ENCODE data around the gene ST6GALNAC1.

The ST6GALNAC1 gene

GRCh38 chr17:76657505-76658241 is 14.1 kb upstream of the ST6GALNAC1 start:
- no peak for TF ChIP-seq CTCF (IDR thresholded peaks at IDR 0.05; ENCODE audit: insufficient read depth, missing control alignments)
- no peak for FAIRE-seq
- DNase-seq (ENCODE audit: insufficient read length, low spot score): no peak

GRCh38 chr17:76654408-76654807 is 10.9 kb upstream of the ST6GALNAC1 start:
- FAIRE-seq (no peak), DNase-seq (ENCODE audit: insufficient read length, low spot score) (no peak)
- TF ChIP-seq CTCF (IDR thresholded peaks at IDR 0.05; ENCODE audit: insufficient read depth, missing control alignments): no peak

- TF ChIP-seq CTCF (IDR thresholded peaks at IDR 0.05; ENCODE audit: insufficient read depth, missing control alignments): no peak
- DNase-seq (ENCODE audit: insufficient read length, low spot score): no peak
- FAIRE-seq: no peak
These were observed 6.9 kb upstream of the ST6GALNAC1 start for GRCh38 chr17:76650504-76650903.

GRCh38 chr17:76646712-76647111 is 3.2 kb upstream of the ST6GALNAC1 start:
- TF ChIP-seq CTCF (IDR thresholded peaks at IDR 0.05; ENCODE audit: insufficient read depth, missing control alignments): no peak

GRCh38 chr17:76645481-76645880 is 1.9 kb upstream of the ST6GALNAC1 start:
- TF ChIP-seq CTCF (IDR thresholded peaks at IDR 0.05; ENCODE audit: insufficient read depth, missing control alignments): no peak
- DNase-seq (ENCODE audit: insufficient read length, low spot score) (no peak), FAIRE-seq (no peak)

More at GRCh38 chr17:76646712-76647111, 3.2 kb upstream of the ST6GALNAC1 start:
- FAIRE-seq (no peak), DNase-seq (ENCODE audit: insufficient read length, low spot score) (no peak)

GRCh38 chr17:76644995-76645394 is 1.4 kb upstream of the ST6GALNAC1 start:
- FAIRE-seq: no peak
- no peak for DNase-seq (ENCODE audit: insufficient read length, low spot score)
- no peak for TF ChIP-seq CTCF (IDR thresholded peaks at IDR 0.05; ENCODE audit: insufficient read depth, missing control alignments)

- DNase-seq (ENCODE audit: insufficient read length, low spot score) (no peak), FAIRE-seq (no peak)
- no peak for TF ChIP-seq CTCF (IDR thresholded peaks at IDR 0.05; ENCODE audit: insufficient read depth, missing control alignments)
These were observed 563 bp downstream of the ST6GALNAC1 start for GRCh38 chr17:76642994-76643393.

Data from D721Med (cell line).